Brain pericyte (primary cell): ENCODE measurements around the gene SLCO4A1.

Source experiments
- DNase-seq: peaks from one replicate; pipeline ENCODE4 v3.0.0-alpha.2; 2012; ENCODE audit warnings: low read depth, low spot score

SLCO4A1 gene

DNA sequence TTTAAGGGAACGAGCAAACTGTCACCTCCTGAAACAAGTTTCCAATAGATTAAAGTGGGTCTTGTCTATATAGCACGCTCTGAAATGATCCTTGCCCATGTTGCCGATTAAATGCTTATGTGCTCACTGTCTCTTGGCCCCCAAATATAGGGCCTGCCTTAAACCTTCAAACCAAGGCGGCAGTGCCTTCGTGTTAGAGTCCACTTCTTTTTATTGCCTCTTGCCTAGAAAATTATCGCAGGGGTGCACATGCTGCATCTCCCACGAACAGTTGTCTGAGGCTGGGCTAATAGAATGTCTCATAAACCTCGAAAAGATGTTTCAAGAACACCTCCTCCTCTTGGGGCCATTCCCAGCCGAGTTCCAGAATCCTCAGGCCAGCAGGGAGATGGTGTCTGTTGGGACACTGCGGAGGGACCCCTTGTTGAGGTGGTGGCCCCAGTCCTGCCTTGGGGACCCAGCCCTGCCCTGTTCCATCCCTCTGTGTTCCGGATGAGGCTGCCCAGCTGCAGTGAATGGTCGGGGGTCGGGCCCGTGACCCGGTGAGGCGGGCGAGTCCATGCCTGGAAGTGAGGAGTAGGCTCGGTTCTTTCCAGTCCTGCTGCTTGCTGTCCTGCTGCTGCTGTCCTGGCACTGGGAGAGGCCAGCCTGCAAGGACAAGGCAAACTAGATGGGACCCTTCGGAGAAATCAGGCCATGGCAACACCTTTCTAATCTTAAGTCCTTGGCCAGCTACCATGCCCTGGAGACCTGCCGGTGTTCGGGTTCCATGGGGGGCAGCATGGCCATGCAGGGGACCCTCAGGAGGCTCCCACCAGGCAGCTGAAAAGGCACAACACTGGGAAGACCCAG is 34.7 kb upstream of the SLCO4A1 start:
- DNase-seq = no peak

GRCh38 chr20:62608218-62608565 is 34.1 kb upstream of the SLCO4A1 start:
- no peak for DNase-seq

GRCh38 chr20:62609279-62609720 is 33.0 kb upstream of the SLCO4A1 start:
- no peak for DNase-seq

- DNase-seq = no peak
Observed at GRCh38 chr20:62609811-62610757, 32.2 kb upstream of the SLCO4A1 start.

DNA sequence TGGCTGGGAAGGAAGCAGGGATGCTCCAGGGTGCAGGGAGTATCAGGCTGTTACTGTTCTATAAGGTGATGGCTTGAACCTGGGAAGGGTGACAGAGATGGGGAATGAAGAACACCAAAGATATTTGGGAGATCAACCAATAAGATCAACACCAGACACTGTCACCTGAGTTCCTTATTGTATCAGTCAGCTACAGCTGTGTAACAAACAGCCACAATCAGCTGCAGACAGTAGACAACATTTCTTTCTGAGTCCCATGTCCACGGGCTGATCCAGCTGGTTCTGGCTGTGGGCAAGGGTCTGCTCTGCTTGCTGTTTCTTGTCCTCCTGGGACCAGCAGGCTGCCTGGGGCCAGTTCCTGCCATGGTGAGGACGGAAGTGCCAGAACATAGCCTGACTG is 31.3 kb upstream of the SLCO4A1 start:
- no peak for DNase-seq

DNA sequence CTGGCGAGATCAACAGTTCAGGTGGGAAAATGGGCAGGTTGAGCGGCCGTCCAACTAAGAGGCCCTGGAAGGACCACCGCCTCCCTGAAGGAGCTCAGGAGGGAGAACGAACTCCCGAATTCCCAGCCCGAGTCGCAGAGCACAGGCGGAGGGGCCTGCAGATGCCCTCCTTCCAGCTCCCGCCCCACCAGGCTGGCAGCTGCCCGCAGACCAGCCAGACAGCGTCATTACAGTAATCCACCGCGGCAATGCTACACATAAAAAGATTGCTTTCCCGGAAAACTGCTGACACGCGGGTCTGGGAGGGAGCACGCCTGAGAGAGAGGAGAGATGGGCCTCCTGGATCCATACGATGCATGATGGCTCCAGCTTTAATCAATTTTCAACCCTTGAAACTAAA is 30.5 kb upstream of the SLCO4A1 start:
- no peak for DNase-seq

DNA sequence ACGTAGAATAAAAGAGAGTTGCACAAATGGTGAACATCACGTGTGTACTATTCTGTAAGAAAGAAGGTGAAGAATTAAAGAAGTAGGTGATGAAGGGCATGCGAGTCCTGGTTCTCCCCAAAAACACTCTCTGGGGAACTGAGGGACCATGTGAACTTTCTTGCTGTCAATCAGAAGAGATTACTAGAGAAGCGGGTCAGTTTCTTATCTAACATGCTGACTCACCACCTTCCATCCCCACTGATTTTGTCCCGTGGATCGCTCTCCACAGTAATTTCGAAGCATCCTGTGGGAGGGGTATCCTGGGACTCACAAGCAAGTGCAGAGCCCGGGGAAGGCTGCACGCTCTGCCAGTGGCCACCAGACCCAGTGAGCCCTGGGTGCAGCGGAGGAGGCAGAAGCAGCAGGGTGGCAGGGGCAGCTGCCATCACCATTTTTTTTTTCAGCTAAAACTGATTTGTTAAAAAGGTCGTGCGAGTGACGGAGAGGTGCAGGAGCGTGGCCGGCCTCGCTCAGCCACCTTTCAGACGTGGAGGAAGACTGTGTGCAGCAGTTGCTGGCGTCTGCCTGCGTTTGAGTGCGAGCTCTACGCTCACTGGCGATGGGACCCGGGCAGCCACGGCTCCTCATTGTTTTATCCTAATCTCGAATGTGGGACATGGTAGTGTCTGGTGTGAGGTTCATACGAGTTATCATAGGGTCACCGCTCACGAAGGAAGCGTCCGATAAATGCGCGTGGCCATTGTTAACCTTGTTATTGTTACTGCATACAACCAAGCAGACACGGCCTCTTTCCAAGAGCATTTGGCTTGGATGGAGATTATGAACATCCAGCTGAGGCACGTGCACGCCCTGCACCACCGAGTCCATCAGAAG is 28.0 kb upstream of the SLCO4A1 start:
- no peak for DNase-seq

GRCh38 chr20:62614961-62615680 is 27.2 kb upstream of the SLCO4A1 start:
- DNase-seq = no peak

GRCh38 chr20:62615750-62616251 is 26.5 kb upstream of the SLCO4A1 start:
- no peak for DNase-seq

GRCh38 chr20:62616728-62617621 is 25.3 kb upstream of the SLCO4A1 start:
- DNase-seq = no peak

GRCh38 chr20:62617711-62618483 is 24.4 kb upstream of the SLCO4A1 start:
- DNase-seq = no peak

DNA sequence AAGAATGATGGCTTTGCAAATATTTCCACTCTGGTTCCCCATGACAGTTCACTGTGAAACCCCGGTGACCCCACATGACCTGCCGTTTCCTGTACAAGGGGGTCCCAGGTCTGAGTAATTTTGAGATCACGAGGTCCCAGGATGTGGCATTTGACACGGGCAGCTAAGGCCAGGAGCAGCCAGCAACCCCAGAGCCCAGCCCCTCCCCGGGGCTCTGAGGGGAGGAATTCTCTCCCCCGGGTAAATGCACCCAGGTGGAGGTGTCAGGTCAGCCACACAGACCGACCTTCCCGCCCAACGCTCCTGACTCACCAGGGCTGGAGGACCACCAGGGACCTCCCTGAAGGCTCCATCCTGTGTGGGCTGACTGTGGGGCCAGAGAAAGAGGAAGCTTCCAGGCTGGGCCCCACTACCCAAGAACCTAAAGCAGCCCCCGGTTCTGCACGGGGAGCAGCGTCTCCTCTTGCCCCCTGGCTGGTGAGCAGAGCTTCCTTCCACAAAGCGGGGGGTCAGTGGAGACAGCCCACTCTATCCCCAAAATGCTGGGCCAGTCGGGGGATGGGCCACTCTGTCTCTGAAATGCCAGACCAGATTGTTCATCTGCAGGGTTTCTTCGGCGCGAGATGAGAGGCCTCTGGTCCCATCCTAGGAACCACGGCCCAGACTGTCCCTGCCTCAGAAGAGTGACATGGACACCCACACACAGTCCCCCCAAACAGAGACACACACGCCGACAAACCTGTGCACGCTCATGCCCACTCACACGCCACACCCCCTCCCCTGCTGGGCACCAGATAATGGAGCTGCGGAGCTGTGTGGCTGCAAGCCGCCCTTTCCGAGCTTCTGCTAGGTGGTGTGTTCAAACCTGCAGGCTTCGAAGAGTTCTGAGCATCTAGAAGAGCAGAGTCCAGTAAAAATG is 23.4 kb upstream of the SLCO4A1 start:
- DNase-seq = no peak

- DNase-seq = no peak
Observed at GRCh38 chr20:62620625-62621024, 21.7 kb upstream of the SLCO4A1 start.

- no peak for DNase-seq
Observed at GRCh38 chr20:62621251-62622110, 20.8 kb upstream of the SLCO4A1 start.

DNA sequence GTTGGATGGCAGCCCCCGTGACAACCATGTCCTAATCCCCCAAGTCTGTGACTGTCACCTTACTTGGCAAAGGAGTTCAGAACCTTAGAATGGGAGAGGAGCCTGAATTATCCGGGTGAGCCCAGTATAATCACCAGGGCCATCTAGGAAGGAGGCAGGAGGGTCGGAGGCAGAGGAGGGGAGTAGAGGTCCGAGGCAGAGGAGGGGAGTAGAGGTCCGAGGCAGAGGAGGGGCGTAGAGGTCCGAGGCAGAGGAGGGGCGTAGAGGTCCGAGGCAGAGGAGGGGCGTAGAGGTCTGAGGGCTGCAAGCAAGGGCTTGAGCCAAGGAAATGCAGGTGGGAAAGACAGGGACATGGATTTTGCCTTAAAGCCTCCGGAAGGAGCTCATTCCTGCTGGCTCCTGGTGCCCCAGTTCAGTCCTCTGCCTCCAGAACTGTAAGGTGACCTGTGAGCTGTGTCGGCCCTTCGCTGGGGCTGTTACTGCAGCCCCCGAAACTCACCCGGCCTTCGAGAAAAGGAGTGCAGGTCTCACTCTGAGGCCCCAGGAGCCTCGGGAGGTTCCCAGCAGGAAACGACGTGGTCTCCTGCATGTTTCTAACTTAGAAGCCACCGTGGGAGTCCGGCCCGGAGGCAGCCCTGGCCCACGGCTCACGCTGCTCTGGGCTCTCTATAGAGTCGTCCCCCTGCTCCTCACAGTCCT is 20.0 kb upstream of the SLCO4A1 start:
- no peak for DNase-seq

GRCh38 chr20:62622877-62623487 is 19.3 kb upstream of the SLCO4A1 start:
- DNase-seq = no peak
